ENCODE results near the gene ADORA3.

DNA sequence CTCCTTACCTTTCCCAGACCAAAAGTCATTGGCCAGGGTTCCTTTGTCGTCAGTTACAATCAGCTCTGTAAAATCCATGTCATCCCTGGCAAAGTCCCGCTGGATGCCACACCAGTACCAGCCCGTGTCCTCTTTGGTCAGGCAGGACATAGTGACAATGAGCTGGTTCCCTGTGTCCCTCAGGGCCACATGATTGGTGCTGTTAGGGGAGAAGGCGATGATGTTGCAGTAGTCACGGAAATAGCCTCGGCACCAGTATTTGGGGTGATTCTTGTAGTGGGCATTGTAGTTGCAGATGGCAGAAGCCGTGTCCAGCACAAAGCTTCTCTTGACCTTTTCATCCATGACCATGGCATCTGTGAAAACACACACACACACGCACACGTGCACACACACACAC is 14.8 kb downstream of the ADORA3 start:
- TF ChIP-seq POLR2A (IDR thresholded peaks at IDR 0.05) = no peak
- TF ChIP-seq, protein P1, sequence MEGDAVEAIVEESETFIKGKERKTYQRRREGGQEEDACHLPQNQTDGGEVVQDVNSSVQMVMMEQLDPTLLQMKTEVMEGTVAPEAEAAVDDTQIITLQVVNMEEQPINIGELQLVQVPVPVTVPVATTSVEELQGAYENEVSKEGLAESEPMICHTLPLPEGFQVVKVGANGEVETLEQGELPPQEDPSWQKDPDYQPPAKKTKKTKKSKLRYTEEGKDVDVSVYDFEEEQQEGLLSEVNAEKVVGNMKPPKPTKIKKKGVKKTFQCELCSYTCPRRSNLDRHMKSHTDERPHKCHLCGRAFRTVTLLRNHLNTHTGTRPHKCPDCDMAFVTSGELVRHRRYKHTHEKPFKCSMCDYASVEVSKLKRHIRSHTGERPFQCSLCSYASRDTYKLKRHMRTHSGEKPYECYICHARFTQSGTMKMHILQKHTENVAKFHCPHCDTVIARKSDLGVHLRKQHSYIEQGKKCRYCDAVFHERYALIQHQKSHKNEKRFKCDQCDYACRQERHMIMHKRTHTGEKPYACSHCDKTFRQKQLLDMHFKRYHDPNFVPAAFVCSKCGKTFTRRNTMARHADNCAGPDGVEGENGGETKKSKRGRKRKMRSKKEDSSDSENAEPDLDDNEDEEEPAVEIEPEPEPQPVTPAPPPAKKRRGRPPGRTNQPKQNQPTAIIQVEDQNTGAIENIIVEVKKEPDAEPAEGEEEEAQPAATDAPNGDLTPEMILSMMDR (IDR thresholded peaks at IDR 0.05) = no peak
